ENCODE data around the gene YIPF1.

The YIPF1 gene

DNA sequence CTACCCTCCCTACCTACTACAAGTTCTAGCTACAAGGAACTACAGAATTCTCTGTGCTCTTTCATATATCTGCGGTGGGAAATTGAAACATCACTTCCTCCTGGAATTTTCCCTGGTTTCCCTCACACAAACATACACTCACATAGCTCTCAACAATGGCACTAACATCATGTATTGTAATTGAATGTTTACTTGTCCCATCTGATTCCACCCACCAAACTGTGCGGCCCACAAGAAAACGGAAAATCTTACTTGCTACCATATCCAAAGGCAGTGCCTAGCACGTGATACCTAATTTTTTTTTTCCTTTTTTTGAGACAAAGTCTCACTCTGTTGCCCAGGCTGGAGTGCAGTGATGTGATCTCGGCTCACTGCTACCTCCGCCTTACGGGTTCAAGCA lies 85.4 kb downstream of the YIPF1 start:
- TF ChIP-seq, protein P1, sequence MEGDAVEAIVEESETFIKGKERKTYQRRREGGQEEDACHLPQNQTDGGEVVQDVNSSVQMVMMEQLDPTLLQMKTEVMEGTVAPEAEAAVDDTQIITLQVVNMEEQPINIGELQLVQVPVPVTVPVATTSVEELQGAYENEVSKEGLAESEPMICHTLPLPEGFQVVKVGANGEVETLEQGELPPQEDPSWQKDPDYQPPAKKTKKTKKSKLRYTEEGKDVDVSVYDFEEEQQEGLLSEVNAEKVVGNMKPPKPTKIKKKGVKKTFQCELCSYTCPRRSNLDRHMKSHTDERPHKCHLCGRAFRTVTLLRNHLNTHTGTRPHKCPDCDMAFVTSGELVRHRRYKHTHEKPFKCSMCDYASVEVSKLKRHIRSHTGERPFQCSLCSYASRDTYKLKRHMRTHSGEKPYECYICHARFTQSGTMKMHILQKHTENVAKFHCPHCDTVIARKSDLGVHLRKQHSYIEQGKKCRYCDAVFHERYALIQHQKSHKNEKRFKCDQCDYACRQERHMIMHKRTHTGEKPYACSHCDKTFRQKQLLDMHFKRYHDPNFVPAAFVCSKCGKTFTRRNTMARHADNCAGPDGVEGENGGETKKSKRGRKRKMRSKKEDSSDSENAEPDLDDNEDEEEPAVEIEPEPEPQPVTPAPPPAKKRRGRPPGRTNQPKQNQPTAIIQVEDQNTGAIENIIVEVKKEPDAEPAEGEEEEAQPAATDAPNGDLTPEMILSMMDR (IDR thresholded peaks at IDR 0.05; ENCODE audit: low read depth, low read length), result no peak
- no peak for DNase-seq (ENCODE audit: low read depth in 2 of 2)

More for the DNA sequence above, 85.4 kb downstream of the YIPF1 start:
- H3K4me3 ChIP-seq (replicated peaks in 1 of 2; ENCODE audit: low read depth in 2 of 2, low read length in 2 of 2), result no peak overlapping the region

All from cardiac fibroblast (primary cell).